ENCODE results near the gene NCKAP1.

DNA sequence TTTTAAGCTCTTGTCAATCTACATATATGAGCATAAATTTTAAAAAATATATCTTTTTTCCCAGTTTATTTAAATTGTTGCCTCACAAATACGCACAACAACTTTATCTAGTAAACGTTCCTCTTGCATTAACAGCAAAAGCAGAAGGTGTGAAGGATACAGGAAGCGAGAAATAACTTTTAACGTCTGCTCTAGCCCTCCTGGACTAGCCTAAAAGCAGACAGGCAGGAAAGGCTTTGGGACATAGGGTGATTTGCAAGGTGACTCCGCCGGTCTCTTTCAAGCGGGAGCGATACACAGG, 39.9 kb upstream of the NCKAP1 start:
- TF ChIP-seq POLR2A (IDR thresholded peaks at IDR 0.05; ENCODE audit: low read depth, low read length) (no peak), CTCF (conservative IDR thresholded peaks at IDR 0.05; ENCODE audit: low read depth, low read length) (no peak), MXI1 (IDR thresholded peaks at IDR 0.05; ENCODE audit: borderline replicate concordance, low read depth, low read length) (no peak)
- TF ChIP-seq, protein P1, sequence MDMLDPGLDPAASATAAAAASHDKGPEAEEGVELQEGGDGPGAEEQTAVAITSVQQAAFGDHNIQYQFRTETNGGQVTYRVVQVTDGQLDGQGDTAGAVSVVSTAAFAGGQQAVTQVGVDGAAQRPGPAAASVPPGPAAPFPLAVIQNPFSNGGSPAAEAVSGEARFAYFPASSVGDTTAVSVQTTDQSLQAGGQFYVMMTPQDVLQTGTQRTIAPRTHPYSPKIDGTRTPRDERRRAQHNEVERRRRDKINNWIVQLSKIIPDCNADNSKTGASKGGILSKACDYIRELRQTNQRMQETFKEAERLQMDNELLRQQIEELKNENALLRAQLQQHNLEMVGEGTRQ (IDR thresholded peaks at IDR 0.05; ENCODE audit: low read depth, low read length): no peak
